H9 (cell line): ENCODE measurements around the gene ADCY5. TPM values are rescaled to one million over a fixed set of nuclear protein-coding genes. Genes with fewer than 3 reads are reported as not detected.

Experiments used
- DNase-seq: peaks from one replicate; pipeline ENCODE4 v3.0.0-alpha.2; 2017
- H2AFZ ChIP-seq: one replicate; pipeline ENCODE4 v1.6.1; 2013; ENCODE audit warnings: mild to moderate bottlenecking, low read length, control low read depth, moderate library complexity
- H2AK5ac ChIP-seq: 2 replicates; pipeline ENCODE4 v1.6.1; 2013; ENCODE audit warnings: low read length, control low read depth, mixed read lengths; ENCODE audit not compliant: insufficient read length
- H2BK120ac ChIP-seq: one replicate; pipeline ENCODE4 v1.6.1; 2013; ENCODE audit warnings: low read depth, mild to moderate bottlenecking, low read length, control low read depth, inconsistent platforms; ENCODE audit not compliant: poor library complexity, severe bottlenecking
- H2BK12ac ChIP-seq: 2 replicates; pipeline ENCODE4 v1.6.1; 2013; ENCODE audit warnings: low read length, control low read depth, mixed read lengths, low read depth; ENCODE audit not compliant: insufficient read length
- H2BK15ac ChIP-seq: 2 replicates; pipeline ENCODE4 v1.6.1; 2013; ENCODE audit warnings: low read depth, low read length, control low read depth
- H2BK20ac ChIP-seq: one replicate; pipeline ENCODE4 v1.6.1; 2013; ENCODE audit warnings: low read depth, mild to moderate bottlenecking, low read length, control low read depth, inconsistent platforms; ENCODE audit not compliant: poor library complexity, severe bottlenecking
- H2BK5ac ChIP-seq: 2 replicates; pipeline ENCODE4 v1.6.1; 2013; ENCODE audit warnings: low read length, control low read depth, mixed read lengths; ENCODE audit not compliant: insufficient read length
- H3K14ac ChIP-seq: 2 replicates; pipeline ENCODE4 v1.6.1; 2013; ENCODE audit warnings: low read length, control low read depth; ENCODE audit not compliant: insufficient read depth
- H3K18ac ChIP-seq: 2 replicates; pipeline ENCODE4 v1.6.1; 2013; ENCODE audit warnings: low read depth, mild to moderate bottlenecking, mixed read lengths, low read length, control low read depth; ENCODE audit not compliant: insufficient read length
- H3K23ac ChIP-seq: 2 replicates; pipeline ENCODE4 v1.6.1; 2013; ENCODE audit warnings: low read length, control low read depth, mixed read lengths, low read depth; ENCODE audit not compliant: insufficient read length
- H3K23me2 ChIP-seq: 2 replicates; pipeline ENCODE4 v1.6.1; 2013; ENCODE audit warnings: low read depth, mild to moderate bottlenecking, mixed read lengths, low read length, control low read depth; ENCODE audit not compliant: insufficient read length, poor library complexity, severe bottlenecking
- H3K27ac ChIP-seq: 2 replicates; pipeline ENCODE4 v1.5.1; 2013; ENCODE audit warnings: low read length, control low read depth, mixed read lengths, low read depth; ENCODE audit not compliant: insufficient read length
- H3K27me3 ChIP-seq: 2 replicates; pipeline ENCODE4 v1.6.1; 2013; ENCODE audit warnings: low read length, control low read depth, inconsistent platforms; ENCODE audit not compliant: insufficient read depth
- H3K4ac ChIP-seq: 2 replicates; pipeline ENCODE4 v1.6.1; 2013; ENCODE audit warnings: low read depth, mild to moderate bottlenecking, control low read depth, inconsistent platforms, low read length, moderate library complexity
- H3K4me1 ChIP-seq: 2 replicates; pipeline ENCODE4 v1.6.1; 2013; ENCODE audit warnings: low read length, control low read depth, inconsistent platforms; ENCODE audit not compliant: insufficient read depth
- H3K4me2 ChIP-seq: 2 replicates; pipeline ENCODE4 v1.6.1; 2013; ENCODE audit warnings: low read length, control low read depth, mixed read lengths; ENCODE audit not compliant: insufficient read length, insufficient read depth
- H3K56ac ChIP-seq: 2 replicates; pipeline ENCODE4 v1.6.1; 2013; ENCODE audit warnings: low read depth, mild to moderate bottlenecking, mixed read lengths, low read length, control low read depth; ENCODE audit not compliant: insufficient read length
- H3K79me1 ChIP-seq: 2 replicates; pipeline ENCODE4 v1.6.1; 2013; ENCODE audit warnings: low read depth, mild to moderate bottlenecking, moderate library complexity, low read length, control low read depth, inconsistent platforms; ENCODE audit not compliant: insufficient read depth, poor library complexity, severe bottlenecking
- H3K79me2 ChIP-seq: 2 replicates; pipeline ENCODE4 v1.6.1; 2013; ENCODE audit warnings: low read length, control low read depth, inconsistent platforms; ENCODE audit not compliant: insufficient read depth
- H3K9ac ChIP-seq: 2 replicates; pipeline ENCODE4 v1.6.1; 2013; ENCODE audit warnings: low read length, control low read depth, mixed read lengths; ENCODE audit not compliant: insufficient read length; ENCODE audit errors: extremely low read depth
- H3K9me3 ChIP-seq: one replicate; pipeline ENCODE4 v1.6.1; 2013; ENCODE audit warnings: low read depth, low read length, inconsistent platforms; ENCODE audit not compliant: control insufficient read depth
- H3T11ph ChIP-seq: one replicate; pipeline ENCODE4 v1.6.1; 2013; ENCODE audit warnings: mild to moderate bottlenecking, low read length, control low read depth, inconsistent platforms
- H4K20me1 ChIP-seq: one replicate; pipeline ENCODE4 v1.6.1; 2013; ENCODE audit not compliant: control insufficient read depth, insufficient read length, insufficient read depth
- H4K5ac ChIP-seq: 2 replicates; pipeline ENCODE4 v1.6.1; 2013; ENCODE audit warnings: low read depth, mild to moderate bottlenecking, mixed read lengths, low read length, control low read depth; ENCODE audit not compliant: insufficient read length
- H4K8ac ChIP-seq: replicated peaks from 2 replicates; pipeline ENCODE4 v1.6.1; 2013; ENCODE audit warnings: low read length, control low read depth, mixed read lengths, low read depth; ENCODE audit not compliant: insufficient read length
- H4K91ac ChIP-seq: 2 replicates; pipeline ENCODE4 v1.6.1; 2013; ENCODE audit warnings: low read depth, mild to moderate bottlenecking, moderate library complexity, mixed read lengths, low read length, control low read depth; ENCODE audit not compliant: insufficient read length
- H3K27ac Mint-ChIP-seq, 3 experiments: 2 replicates in 2 of 3; 3 replicates in 1 of 3; pipeline ENCODE4 v1.8.0; 2020 to 2021; ENCODE audit warnings: mixed read lengths in 3 of 3, mild to moderate bottlenecking in 1 of 3, moderate library complexity in 1 of 3
- H3K27me3 Mint-ChIP-seq: 2 replicates; pipeline ENCODE4 v1.8.0; 2021; ENCODE audit warnings: low read depth, mild to moderate bottlenecking, moderate library complexity, mixed read lengths
- H3K36me3 Mint-ChIP-seq, 3 experiments: 2 replicates in 2 of 3; 3 replicates in 1 of 3; pipeline ENCODE4 v1.8.0; 2020 to 2021; ENCODE audit warnings: low read depth in 3 of 3, mixed read lengths in 3 of 3; ENCODE audit not compliant: insufficient read depth in 1 of 3
- H3K4me1 Mint-ChIP-seq, 2 experiments: 2 replicates each; pipeline ENCODE4 v1.8.0; 2020; ENCODE audit warnings: mixed read lengths in 2 of 2
- H3K4me3 Mint-ChIP-seq, 2 experiments: 2 replicates in 1 of 2; 3 replicates in 1 of 2; pipeline ENCODE4 v1.8.0; 2020 to 2021; ENCODE audit warnings: mild to moderate bottlenecking in 2 of 2, mixed read lengths in 2 of 2, moderate library complexity in 1 of 2
- H3K9me3 Mint-ChIP-seq, 2 experiments: 2 replicates in 1 of 2; 3 replicates in 1 of 2; pipeline ENCODE4 v1.8.0; 2020; ENCODE audit warnings: mild to moderate bottlenecking in 2 of 2, mixed read lengths in 2 of 2, moderate library complexity in 1 of 2
- CTCF ChIP-seq: fragments of 200-600 bp; sonication (generic); conservative IDR thresholded peaks from 3 replicates; pipeline ENCODE4 v1.8.0; 2021; ENCODE audit warnings: antibody characterized with exemption, mild to moderate bottlenecking
- WGBS: extraction: QIAGEN DNeasy Blood & Tissue Kit; methylation state at CpG from one replicate; pipeline ENCODE4 v1.1.7; 2013; ENCODE audit warnings: missing lambda C conversion rate, low lambda C conversion rate, mixed read lengths; ENCODE audit not compliant: insufficient read length; ENCODE audit errors: extremely low coverage; 5-methylcytosine and 5-hydroxymethylcytosine counted together
- total RNA-seq: library from RNA; stranded (reverse); gene quantifications from 2 replicates; pipeline ENCODE4 v1.2.1, GENCODE V29; 2021

The ADCY5 gene
- total RNA-seq, 1 experiment from 2014 or later: 5.0 TPM

GRCh38 chr3:123339302-123339701 lies 109.6 kb downstream of the ADCY5 start:
- Histone ChIP-seq H3K18ac (no peak overlapping the region), H3K9ac (no peak overlapping the region), H3K79me1 (no peaks in the 10 kb centered on the region), H3K56ac (no peak overlapping the region), H2AFZ (no peak overlapping the region), H2BK120ac (no peak overlapping the region), H3K14ac (no peak overlapping the region), H3K23me2 (no peaks in the 10 kb centered on the region), H4K20me1 (no peaks in the 10 kb centered on the region), H3K23ac (no peak overlapping the region), H3K4me1 (no peaks in the 10 kb centered on the region), H4K5ac (no peak overlapping the region), H3K79me2 (no peaks in the 10 kb centered on the region), H3K9me3 (no peaks in the 10 kb centered on the region), H2BK12ac (no peak overlapping the region), H2BK15ac (no peak overlapping the region), H2BK20ac (no peak overlapping the region), H3T11ph (no peak overlapping the region), H2BK5ac (no peak overlapping the region), H3K27ac (no peak overlapping the region), H4K8ac (no peak overlapping the region), H3K4ac (no peak overlapping the region), H2AK5ac (no peak overlapping the region), H3K4me2 (no peak overlapping the region), H4K91ac (no peak overlapping the region), H3K27me3 (no peaks in the 10 kb centered on the region)
- no peak for TF ChIP-seq CTCF
- Mint-ChIP-seq H3K27ac (no peak overlapping the region), H3K4me3 (no peak overlapping the region), H3K9me3 (peaks cover 0 to 3% of the 10 kb centered on the region in 2 experiments; a peak in 1 of 5 replicates), H3K36me3 (no peaks in the 10 kb centered on the region), H3K4me1 (peaks cover 5 to 6% of the 10 kb centered on the region in 2 experiments), H3K27me3 (no peaks in the 10 kb centered on the region)
- WGBS: no CpG with 5 or more reads among the region's 3 CpGs
- no peak for DNase-seq
